ENCODE data around the gene GCDH.
"Not testable (repeated sequence)": the region's sequence is repeated elsewhere in the genome, so short reads cannot be mapped to it uniquely, and the experiment has no call there.

Gene GCDH

DNA sequence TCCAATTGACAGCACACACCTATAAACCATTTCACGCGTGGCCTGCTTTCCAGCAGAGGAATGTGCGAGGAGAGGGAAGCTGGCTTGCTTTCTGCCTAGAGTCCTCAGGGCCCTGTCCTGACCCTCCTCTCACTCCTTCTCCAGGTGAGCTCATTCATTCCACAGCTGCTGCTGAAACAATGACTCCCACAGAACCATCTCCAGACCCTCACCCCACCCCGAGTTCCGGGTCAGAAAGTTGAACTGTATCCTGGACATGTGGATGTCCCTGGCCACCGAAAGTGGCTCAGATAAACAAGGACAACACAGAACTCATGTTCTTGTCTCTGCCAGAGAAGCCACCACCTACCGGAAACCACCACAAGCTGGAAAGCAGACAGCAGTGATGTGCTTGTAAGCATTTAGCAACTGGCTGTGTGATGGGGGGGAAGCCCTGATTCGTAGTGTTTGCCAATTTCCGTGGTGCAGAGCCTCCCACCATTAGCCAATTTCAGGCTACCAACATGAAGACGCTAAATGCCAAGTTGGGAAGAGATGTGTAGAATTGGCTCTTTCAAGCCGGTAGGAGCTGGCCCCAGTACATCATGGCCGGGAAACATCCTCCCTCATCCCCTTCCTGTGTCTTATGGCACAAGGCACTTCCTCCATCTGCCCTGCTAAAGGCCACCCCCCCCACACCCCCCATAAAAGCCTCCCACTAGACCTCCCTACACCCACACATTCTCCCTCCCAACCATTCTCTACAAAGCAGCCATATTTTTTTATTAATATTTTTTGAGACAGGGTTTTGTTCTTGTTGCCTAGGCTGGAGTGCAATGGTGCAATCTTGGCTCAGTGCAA lies 23.1 kb downstream of the GCDH start:
- no peak overlapping the region for H3K4me3 ChIP-seq (ENCODE audit: low read length)
- TF ChIP-seq, protein P1, sequence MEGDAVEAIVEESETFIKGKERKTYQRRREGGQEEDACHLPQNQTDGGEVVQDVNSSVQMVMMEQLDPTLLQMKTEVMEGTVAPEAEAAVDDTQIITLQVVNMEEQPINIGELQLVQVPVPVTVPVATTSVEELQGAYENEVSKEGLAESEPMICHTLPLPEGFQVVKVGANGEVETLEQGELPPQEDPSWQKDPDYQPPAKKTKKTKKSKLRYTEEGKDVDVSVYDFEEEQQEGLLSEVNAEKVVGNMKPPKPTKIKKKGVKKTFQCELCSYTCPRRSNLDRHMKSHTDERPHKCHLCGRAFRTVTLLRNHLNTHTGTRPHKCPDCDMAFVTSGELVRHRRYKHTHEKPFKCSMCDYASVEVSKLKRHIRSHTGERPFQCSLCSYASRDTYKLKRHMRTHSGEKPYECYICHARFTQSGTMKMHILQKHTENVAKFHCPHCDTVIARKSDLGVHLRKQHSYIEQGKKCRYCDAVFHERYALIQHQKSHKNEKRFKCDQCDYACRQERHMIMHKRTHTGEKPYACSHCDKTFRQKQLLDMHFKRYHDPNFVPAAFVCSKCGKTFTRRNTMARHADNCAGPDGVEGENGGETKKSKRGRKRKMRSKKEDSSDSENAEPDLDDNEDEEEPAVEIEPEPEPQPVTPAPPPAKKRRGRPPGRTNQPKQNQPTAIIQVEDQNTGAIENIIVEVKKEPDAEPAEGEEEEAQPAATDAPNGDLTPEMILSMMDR (conservative IDR thresholded peaks at IDR 0.05; ENCODE audit: low read depth, low read length): no peak
- no peak for DNase-seq (ENCODE audit: low read depth)

DNA sequence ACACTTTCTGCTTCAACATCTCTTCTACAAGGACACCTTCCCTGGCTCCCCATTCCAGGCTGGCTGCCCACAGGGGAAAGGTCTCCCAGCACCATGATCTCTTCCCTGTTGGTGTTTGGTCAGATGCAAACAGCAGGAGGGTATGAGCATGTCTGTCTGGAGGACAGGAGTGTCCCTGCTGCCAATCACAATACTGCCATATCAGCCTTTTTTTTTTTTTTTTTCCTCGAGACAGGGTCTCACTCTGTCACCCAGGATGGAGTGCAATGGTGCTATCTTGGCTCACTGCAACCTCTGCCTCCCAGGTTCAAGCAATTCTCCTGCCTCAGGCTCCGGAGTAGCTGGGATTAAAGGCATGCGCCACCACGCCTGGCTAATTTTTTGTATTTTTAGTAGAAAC lies 24.9 kb downstream of the GCDH start:
- not testable (repeated sequence) for DNase-seq (ENCODE audit: low read depth); H3K4me3 ChIP-seq (ENCODE audit: low read length)

DNA sequence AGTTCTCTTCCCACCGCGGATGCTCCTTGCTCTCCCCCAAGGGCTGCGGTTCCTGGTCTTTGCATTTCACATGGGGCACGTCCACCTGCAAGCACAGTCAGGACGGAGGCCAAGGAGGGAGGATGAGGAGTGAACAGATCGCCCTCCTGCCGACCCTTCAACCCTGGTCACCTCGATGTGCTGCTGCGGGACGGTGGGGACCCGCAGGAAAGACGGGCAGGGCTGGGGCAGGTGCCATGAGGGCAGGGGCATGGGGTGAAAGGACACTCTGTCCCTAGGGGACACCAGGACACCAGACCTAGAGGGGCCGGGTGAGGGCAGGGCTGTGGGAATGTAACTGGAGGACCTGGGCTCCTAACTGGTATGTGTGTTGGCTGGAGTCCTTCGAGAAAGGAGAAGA lies 27.3 kb downstream of the GCDH start:
- DNase-seq (ENCODE audit: low read depth): no peak
- H3K4me3 ChIP-seq (ENCODE audit: low read length): no peak overlapping the region
- TF ChIP-seq, protein P1 (conservative IDR thresholded peaks at IDR 0.05; ENCODE audit: low read depth, low read length): no peak

DNA sequence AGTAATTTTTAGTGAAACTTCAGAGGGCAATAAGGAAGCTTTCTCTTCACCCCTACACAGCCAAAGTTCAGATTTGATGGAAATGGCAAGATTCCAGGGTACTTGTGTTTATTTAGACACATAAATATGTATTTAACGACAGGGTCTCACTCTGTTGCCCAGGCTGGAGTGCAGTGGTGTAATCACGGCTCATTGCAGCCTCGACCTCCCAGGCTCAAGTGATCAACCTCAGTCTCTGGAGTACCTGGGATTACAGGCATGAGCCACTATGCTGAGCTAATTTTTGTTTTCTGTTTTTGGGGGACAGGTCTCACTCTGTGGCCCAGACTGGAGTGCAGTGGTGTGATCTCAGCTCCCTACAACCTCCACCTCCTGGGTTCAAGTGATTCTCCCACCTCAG lies 30.1 kb downstream of the GCDH start:
- H3K4me3 ChIP-seq (ENCODE audit: low read length): no peak overlapping the region
- no peak for DNase-seq (ENCODE audit: low read depth)
- TF ChIP-seq, protein P1 (conservative IDR thresholded peaks at IDR 0.05; ENCODE audit: low read depth, low read length): no peak

- DNase-seq (ENCODE audit: low read depth): no peak
- TF ChIP-seq, protein P1 (conservative IDR thresholded peaks at IDR 0.05; ENCODE audit: low read depth, low read length): no peak
- no peak overlapping the region for H3K4me3 ChIP-seq (ENCODE audit: low read length)
These were observed 32.0 kb downstream of the GCDH start for GRCh38 chr19:12922959-12923358.

GRCh38 chr19:12924621-12925310 lies 33.8 kb downstream of the GCDH start:
- no peak for DNase-seq (ENCODE audit: low read depth)
- no peak overlapping the region for H3K4me3 ChIP-seq (ENCODE audit: low read length)
- TF ChIP-seq, protein P1 (conservative IDR thresholded peaks at IDR 0.05; ENCODE audit: low read depth, low read length): no peak

- no peak for DNase-seq (ENCODE audit: low read depth)
- TF ChIP-seq, protein P1 (conservative IDR thresholded peaks at IDR 0.05; ENCODE audit: low read depth, low read length): no peak
- H3K4me3 ChIP-seq (ENCODE audit: low read length): no peak overlapping the region
These were observed 39.2 kb downstream of the GCDH start for GRCh38 chr19:12930002-12930645.

Measured in retinal pigment epithelial cell (primary cell).